ENCODE results near the gene PCOLCE2.

DNA sequence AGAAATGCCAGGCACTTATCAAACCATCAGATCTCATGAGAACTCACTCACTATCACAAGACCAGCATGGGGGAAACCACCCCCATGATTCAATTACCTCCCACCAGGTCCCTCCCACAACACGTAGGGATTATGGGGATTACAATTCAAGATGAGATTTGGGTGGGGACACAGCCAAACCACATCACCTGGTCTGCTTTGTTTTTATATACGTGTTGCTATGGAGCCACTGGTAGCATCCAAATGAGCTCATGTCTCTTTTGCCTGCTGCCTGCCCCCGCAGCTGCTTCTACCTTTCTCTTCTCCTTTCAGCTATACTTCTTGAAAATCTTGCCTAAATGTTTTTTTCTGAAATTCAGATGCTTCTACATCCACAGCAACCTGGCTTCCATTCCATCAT lies 26.8 kb upstream of the PCOLCE2 start:
- TF ChIP-seq, protein P1, sequence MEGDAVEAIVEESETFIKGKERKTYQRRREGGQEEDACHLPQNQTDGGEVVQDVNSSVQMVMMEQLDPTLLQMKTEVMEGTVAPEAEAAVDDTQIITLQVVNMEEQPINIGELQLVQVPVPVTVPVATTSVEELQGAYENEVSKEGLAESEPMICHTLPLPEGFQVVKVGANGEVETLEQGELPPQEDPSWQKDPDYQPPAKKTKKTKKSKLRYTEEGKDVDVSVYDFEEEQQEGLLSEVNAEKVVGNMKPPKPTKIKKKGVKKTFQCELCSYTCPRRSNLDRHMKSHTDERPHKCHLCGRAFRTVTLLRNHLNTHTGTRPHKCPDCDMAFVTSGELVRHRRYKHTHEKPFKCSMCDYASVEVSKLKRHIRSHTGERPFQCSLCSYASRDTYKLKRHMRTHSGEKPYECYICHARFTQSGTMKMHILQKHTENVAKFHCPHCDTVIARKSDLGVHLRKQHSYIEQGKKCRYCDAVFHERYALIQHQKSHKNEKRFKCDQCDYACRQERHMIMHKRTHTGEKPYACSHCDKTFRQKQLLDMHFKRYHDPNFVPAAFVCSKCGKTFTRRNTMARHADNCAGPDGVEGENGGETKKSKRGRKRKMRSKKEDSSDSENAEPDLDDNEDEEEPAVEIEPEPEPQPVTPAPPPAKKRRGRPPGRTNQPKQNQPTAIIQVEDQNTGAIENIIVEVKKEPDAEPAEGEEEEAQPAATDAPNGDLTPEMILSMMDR (conservative IDR thresholded peaks at IDR 0.05 in 1 of 2, IDR thresholded peaks at IDR 0.05 in 1 of 2; ENCODE audit: low read depth in 1 of 2, low read length in 2 of 2) = no peak
- TF ChIP-seq EZH2 (IDR thresholded peaks at IDR 0.05; ENCODE audit: low read length, missing control alignments) = no peak
